GM20431 (cell line): Measurements from ENCODE around the gene GALNT18.

Experiments
- in situ Hi-C: fragments of 300-500 bp; cut with MseI, MboI; formaldehyde crosslinking; loops from one replicate; pipeline ENCODE4 v1.15.0; 2020; ENCODE audit warnings: low sequenced_read_pairs; ENCODE audit not compliant: unreplicated experiment

The GALNT18 gene

DNA sequence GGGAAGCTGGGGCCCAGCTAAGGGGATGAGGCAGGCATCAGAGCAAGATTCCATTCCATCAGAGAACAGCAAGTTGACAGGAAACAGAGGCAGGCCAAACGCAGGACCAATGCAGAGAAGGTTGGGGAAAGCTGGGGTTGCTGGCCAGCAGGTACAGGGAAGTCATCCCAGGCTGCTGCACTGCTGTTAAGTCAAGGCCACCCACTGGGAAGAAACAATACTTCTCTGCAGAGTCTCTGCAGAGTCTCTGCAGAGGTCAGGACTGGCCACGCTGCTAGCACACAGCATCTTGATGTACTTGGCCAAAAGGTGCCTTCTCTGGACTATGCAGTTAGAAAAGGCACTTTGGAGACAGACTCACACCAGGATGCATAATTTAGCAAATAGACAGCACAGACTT lies 200.3 kb downstream of the GALNT18 start:
- in situ Hi-C loops = no loop called here

DNA sequence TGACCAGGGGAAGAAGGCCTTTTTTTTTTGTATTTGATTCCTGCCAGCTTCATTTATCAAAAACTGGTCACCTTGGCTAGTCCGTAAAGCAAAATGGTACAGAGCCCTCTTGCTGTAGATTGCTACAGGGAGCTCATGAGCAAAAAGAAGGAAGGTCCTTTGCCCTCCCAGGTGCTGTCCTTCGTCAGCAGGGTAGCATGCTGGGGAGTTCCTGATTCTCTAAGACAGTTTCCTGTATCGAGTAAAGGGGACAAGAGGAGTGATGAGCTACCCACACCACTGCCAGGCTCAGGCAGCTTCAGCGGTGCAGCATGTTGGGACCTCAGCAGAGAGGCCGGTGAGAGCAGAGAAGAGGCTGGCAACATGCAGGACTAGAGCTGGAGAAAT lies 200.9 kb downstream of the GALNT18 start:
- in situ Hi-C loops = no loop called here

DNA sequence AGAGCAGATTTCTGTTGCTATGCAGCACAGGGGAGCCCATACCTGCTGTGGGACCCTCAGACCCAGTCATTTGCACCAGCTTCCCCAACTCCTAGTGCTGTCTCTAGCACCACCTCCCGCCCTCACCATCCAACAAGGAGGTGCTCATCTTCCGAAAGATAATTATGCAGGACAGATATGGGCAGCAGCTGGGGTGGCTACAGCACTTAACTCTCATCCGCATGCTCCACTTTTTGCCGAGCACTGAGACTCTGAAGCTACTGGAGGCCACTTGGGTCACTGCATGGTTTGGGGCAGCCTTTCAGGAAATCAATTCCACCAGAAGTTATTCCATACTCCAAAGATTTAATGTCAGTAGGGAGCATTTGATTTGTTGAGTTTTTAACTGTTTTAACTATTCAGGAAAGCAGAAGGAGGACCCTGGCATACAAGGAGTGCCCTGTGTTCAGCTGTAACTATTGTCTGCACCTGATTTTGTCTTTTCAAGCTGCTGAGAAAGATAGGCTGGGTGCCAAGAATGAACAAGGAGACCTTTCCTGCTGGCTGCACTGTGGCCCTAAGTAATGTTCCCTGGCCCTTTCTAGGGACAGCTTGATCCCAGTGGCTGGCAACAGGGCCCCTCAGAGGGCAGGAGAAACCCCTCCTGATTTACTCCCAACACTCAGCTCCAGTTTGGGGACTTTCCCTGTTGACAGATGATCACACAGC lies 201.5 kb downstream of the GALNT18 start:
- in situ Hi-C loops = no loop called here

DNA sequence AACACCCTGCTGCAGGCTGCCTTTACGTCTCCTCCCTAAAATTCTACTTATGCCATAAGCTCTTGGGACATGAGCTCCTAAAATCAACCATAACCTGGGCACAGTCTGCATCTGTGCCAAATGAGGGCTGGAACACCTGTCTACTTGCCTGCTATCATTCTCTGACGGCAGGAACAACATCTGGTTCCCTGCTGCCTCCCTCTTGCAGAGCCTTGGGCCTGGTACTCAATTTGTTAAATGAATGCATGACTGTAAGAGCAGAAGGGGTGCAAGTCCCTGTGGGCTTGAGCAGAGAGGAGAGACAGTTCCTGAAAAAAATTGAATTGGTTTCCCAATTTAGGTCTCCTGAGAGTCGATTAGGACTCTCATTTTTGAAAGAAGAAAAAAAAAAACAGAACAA lies 202.1 kb downstream of the GALNT18 start:
- in situ Hi-C loops = no loop called here

DNA sequence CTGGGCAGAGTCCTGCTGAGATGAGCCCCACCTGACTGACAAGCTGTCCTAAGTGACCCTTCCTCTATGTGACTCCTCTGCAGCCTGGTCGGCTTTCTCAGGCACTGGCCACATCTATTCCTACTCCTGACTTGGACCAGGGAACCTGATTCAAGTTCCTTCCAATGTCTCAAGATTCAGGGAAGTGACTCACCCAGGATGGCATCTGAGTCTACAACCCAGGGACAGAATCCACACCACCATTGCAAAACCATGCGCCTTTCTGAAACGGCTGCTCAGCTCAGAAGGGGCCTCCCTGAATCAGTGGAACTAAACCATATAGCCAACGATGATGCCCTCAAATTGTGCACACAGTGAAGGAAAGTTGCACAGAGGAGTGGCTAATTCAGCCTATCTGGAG lies 204.9 kb downstream of the GALNT18 start:
- in situ Hi-C loops = no loop called here

DNA sequence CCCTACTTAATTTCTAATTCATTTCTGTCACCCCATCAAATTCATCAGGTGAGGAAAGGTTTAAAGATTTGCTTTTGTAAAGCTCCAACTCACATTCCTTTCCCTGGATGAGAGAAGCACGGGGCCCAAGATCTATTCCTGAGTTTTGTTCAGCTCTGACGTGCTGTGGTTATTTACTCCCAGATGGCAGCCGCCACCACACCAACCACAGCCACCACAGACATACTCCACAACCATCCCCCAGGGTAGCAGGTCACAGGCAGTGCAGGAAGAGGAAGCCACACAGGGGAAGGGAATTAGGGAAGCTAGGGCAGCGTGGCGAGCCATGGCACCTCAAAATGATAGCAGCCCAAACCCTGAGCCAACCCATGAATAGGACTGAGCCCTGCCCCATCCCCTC lies 205.3 kb downstream of the GALNT18 start:
- in situ Hi-C loops = no loop called here

DNA sequence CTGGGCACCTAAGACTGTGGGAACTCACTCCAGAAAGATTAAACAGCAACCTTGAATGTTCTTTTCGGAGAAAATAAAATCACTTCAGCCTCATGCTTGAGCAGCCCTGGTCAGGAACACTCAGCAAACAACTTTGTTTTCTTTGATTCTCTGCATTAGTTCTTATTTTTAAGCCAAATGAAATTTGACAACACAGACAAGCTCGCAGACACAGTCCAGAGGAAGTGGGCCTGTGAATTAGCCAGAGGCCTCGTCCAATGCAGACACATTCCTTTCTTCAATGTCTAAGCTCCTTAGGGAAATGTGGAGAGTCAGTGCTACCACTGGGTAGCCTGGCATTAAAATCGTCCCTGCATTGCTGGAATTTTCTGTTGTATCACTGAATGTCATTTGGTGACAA lies 205.9 kb downstream of the GALNT18 start:
- in situ Hi-C loops = no loop called here

DNA sequence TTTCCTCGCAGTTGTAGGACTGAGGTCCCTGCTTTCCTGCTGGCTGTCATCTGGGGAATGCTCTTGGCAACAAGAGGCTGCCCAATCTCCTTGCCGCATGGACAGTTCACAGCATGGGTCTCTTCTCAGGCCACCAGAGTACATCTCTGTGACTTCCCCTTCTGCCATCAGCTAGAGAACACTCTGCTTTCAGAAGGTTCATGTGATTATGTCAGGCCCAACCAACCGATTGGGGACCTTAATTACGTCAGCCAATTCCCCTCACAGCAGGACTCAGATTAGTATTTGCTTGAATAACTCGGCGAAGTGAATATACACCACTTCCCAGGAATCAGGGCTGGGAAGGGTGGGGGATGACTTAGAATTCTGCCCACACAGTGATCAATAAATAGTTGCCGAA lies 206.8 kb downstream of the GALNT18 start:
- in situ Hi-C loops = no loop called here

DNA sequence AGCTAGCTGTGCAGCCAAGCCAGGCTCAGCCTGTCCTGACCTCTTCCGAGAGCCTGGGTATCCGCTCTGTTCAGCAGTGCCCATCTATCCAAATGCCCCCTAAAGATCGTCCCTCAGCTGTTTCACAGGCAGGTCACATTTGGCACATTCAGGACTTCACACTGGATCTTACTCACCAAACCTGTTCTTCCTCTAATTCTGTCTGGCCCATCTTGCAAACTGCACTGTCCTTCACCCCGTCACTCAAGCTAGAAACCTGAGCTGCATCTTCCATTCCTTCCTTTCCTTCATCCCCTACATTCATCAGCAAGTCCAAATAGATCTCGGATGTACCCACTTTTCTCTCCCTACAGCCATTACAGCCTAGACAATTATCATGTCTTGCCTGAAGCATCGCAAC lies 208.0 kb downstream of the GALNT18 start:
- in situ Hi-C loops = no loop called here

DNA sequence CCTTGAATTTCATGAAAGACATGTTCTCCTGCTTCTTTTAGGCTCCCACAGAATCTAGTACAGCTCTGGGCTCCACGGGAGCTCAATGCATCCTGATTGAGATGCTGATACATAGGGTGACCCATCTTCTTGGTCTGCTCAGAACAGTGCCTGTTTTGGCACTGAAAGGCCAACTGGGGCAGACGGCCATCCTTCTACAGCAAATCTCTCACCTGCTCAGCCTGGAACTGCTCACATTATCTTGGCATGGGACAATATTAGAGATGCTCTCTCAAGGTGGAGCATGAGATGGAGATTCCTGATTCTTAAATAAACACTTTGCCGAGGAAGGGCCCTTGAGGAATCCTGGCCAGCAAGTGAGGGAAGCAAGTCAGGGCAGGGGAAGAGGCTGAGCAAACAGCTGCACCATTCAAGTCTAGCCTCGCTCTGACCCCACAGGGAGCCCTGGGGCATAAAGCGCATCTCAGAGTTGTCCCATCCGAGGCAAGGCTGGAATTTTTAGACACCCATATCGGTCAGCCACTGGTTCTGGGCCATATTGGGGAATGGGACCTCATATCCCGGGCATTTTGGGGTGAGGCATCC lies 210.3 kb downstream of the GALNT18 start:
- in situ Hi-C loops = no loop called here

DNA sequence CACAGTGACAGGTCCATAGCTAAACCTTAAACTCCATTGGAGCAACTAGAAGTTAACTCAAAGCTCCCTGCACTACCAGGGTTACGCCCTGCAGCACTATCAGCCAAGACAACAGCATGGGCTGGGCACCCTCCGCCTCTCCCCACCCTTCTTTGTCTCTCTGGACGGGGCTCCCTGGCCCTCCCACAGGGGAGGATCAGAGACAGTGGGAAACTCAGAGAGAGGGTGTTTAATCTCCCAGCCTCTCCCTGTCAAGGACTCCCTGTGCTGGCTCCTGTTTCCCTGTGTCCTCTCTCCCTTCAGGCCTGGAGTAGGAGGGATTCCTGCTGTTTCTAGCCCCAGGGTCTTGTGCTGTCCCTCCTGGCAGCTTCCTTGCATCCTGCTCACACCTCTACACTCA lies 211.9 kb downstream of the GALNT18 start:
- in situ Hi-C loops = no loop called here

DNA sequence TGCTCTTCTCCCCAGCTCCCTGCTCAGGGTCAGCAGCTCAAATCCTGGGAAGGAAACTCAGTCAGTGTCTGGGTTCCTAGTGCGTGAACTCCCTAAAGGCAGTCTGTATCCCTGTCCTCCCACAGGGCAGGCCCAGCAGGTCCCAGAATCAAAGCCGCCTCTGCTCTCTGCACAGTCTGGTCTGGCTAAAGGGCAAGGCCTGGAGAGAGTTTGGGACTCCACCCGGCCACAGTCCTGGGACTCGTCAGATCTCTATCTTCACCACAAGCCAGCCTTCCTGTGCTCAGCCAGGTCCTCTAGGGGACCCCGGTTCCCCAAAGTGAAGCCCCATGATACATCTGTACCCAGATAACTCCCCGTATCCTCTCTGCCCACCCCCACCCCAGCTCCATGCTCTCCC lies 212.6 kb downstream of the GALNT18 start:
- in situ Hi-C loops = no loop called here

DNA sequence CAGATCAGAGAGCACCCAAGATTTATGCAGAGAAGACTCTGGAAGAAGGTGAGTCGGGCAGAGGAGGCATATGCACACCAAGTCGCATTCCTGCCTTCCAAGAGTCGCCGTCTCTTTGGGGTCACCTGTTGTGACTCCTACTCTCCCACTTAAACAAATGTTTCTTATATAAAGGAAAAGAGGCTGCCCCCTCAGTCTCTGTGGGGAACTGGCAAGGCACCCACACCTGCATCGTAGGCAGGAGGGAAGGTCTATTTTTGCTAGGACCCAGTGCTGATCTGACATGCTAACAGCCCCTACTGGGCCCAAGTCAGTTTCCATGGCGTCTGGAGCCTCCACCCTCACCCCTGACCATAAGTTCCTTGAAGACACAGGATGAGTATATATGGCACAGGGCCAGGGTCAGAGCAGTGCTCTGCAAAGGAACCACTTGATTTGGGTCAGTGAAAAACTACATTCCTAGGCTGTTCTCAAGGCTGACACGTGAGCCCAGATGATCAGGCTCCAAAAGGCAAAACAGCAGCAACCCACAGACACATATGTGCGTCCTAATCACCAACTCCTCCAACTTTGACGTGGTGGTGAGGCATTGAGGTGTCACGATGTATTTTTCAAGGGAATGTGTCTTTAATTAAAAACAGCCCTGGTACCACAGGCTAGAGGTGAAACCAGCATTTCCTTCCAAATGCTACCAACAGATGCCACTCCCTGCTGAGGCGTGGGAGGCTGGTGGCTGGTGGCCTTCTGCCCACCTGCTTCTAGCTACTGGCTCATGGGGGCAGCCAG lies 213.2 kb downstream of the GALNT18 start:
- in situ Hi-C loops = no loop called here

DNA sequence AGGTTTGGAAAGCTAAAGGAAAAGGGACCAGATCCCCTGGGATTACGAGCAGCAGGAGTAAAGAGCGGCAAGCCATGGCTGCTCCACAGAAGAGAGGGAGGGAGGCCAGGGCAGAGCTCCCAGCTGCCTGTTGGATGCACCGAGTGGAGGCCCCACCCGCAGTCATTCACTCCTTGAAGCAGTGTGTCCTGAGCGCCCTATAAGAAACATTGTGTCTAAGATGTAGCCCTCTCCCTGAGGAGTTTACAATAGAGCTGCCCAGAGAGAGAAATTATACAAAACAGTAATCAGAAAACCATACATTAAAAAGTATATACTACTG lies 214.1 kb downstream of the GALNT18 start:
- in situ Hi-C loops = no loop called here

DNA sequence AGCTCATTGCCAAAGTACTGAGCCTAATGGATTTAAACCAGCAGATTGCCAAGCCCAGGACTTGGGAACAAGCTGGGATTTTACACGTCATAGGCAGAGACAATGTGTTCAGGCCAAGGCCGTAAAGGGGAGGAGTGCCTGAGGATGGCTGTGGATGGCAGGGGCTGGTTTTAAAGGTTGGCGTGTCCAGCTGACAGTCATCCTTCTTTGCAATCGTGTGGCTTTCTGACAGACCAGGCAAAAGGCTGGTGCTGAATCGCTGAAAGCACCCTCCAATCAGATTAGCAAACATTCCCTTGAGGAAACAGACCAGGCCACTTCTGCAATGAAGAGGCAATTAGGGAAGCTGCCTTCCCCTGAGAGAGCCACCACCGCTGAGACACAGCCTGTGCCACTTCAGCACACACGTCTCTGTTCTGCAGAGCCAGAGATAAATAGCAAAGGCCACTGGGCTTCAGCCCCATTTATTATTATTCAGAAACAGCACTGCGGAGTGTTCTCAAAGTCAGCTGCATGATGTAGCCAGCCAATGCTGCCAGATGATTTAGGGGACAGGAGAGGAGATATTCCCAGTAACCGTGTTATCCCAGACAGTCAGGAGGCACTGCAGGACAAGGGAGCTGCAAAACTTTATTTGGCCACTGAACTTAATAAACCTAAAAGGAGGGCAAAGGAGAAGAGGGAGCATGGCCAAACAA lies 214.6 kb downstream of the GALNT18 start:
- in situ Hi-C loops = no loop called here

DNA sequence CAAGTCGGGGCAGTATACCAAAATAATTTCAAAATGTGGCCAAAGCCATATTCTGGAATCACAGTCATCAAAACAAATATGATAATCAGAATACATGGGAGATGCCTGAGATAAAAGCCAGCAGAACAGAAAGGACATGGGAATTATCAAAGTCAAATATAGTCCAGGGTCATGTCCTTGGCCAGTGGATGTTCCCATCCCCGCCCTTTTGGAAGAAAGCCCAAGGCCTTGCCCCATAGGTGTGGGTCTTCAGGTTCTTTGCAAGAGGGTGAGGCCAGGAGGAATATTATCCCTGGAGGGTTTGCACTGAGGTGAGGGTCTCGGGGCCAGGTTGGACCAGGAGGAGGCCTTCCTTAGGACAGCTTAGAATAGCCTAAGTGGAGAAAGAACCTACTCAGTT lies 215.2 kb downstream of the GALNT18 start:
- in situ Hi-C loops = no loop called here

DNA sequence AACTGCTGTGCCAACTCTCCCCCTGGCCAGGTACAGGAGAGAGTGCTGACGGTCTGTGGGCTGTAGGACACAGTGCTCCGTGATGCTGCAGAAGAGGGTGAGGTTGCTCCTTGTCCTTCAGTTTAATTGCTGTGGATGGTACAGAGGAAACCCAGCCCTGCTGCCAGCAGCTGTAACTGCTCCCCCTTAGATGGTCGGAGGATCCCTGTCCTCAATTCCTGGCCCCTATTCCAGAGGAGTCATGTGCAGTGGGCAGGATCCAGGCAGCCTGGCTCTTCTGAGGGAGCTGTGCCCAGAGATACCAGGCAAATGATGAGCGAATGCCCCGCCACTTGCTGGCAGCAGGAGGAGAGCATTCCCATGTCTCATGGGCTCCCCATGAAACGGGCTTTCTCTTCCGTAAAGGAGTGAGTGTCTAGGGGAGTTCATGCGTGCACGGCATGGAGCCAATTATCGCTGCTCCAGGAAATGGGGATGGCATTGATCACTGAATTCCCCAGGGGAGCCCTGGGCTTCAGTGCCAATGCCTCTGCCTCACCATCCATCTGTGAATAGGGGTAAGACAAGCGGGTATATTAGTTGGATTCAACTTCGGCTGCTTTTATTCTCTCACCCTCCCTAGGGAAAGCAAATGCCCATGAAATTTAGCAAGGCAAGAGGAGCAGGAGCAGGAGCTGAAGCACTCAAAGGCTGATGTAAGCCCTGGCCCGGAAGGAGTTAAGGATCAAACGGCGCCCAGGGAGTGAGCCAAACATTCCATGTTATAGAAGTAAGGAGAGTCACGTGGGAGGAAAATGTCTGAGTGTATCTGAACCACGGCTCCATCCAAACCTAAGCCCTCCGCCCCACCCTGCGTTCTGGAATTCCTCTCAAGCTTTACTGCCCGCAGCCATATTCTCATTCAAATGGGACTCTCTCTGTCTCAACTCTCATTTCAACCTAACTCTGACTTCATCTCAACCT lies 217.8 kb downstream of the GALNT18 start:
- in situ Hi-C loops = no loop called here

DNA sequence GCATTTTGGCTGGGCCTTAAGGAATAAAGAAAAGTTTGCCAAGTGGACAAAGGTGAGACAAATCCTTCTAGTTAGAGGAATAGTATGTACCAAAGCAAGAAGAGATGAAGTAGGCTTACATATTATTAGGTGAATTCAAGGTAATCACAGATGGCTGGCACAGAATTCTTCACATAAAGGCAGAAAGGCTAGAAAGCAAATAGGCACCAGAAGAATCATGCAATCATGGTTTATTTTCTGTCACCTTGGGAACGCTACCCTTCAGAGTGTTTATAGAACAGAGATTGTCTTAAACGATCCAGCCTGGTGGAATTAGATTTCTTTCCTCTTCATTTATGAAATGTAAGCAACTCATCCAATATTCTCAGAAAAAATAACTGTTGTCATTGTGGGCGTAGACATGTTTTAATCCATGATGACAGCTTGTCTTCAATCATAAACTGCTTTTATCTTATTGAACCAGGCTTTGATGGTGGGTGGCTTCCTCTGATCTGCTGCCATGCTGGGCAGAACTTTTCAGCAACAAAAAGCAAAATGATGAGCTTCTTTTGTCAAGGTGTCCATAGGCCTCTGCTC lies 219.8 kb downstream of the GALNT18 start:
- in situ Hi-C loops = no loop called here

DNA sequence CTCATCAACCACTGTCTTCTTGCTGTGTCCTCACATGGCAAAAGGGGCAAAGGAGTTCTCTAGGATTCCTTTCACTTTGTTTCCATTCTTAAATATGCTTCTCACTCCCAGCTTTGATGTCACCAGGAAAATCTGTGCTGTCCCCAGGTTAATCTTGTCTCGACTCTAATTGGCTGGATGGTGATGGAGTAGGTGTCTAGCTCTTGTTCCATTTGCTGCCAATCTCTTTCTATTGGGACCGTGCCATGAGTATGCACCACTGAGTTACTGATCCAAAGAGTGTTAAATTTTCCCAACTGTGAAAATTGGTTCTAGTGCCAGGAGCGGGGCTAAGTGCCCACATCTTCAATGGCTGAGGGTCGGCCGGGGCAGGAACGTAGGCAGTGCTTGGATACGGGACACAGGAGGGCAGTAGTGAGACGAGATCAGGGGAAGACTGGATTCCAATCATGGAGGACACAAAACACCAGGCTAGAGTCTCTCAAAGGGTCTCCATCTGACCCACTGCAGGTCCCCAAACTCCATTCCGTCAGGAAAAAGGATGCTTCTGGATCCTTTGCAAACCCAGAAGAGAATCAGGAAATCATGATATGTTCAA lies 221.1 kb downstream of the GALNT18 start:
- in situ Hi-C loops = no loop called here
